Mesenchymal stem cell (in vitro differentiated cells and primary cell): ENCODE measurements around the gene IGSF23.
"Not testable (repeated sequence)": the region's sequence is repeated elsewhere in the genome, so short reads cannot be mapped to it uniquely, and the experiment has no call there.

Experiments
- DNase-seq: peaks from one replicate; pipeline ENCODE4 v3.0.0-alpha.2; 2013
- H2AFZ ChIP-seq: one replicate; pipeline ENCODE4 v1.6.1; 2013; ENCODE audit warnings: low read depth, mild to moderate bottlenecking, control low read depth, inconsistent platforms, low read length, moderate library complexity
- H2AK5ac ChIP-seq: 2 replicates; pipeline ENCODE4 v1.6.1; 2013; ENCODE audit warnings: low read length, moderate library complexity, mild to moderate bottlenecking, inconsistent platforms; ENCODE audit not compliant: severe bottlenecking
- H2BK120ac ChIP-seq: one replicate; pipeline ENCODE4 v1.6.1; 2013; ENCODE audit warnings: low read depth, mild to moderate bottlenecking, inconsistent platforms, low read length, moderate library complexity
- H2BK12ac ChIP-seq, 2 experiments: one replicate each; pipeline ENCODE4 v1.6.1; 2013; ENCODE audit warnings: inconsistent platforms in 2 of 2, low read length in 2 of 2, mild to moderate bottlenecking in 2 of 2, moderate library complexity in 2 of 2, control low read depth in 1 of 2
- H2BK15ac ChIP-seq: one replicate; pipeline ENCODE4 v1.6.1; 2013; ENCODE audit warnings: mild to moderate bottlenecking, low read depth, inconsistent platforms; ENCODE audit not compliant: poor library complexity, severe bottlenecking
- H2BK5ac ChIP-seq: 2 replicates; pipeline ENCODE4 v1.6.1; 2013; ENCODE audit warnings: low read depth, mild to moderate bottlenecking, low read length, control low read depth, inconsistent platforms; ENCODE audit not compliant: poor library complexity, severe bottlenecking
- H3K14ac ChIP-seq, 2 experiments: one replicate each; pipeline ENCODE4 v1.6.1; 2013; ENCODE audit warnings: inconsistent platforms in 2 of 2, low read length in 2 of 2, control low read depth in 1 of 2, mild to moderate bottlenecking in 1 of 2, moderate library complexity in 1 of 2
- H3K18ac ChIP-seq, 2 experiments: one replicate each; pipeline ENCODE4 v1.6.1; 2013; ENCODE audit warnings: inconsistent platforms in 2 of 2, low read length in 2 of 2, control low read depth in 1 of 2, low read depth in 1 of 2, mild to moderate bottlenecking in 1 of 2
- H3K23ac ChIP-seq, 2 experiments: one replicate each; pipeline ENCODE4 v1.6.1; 2013; ENCODE audit warnings: inconsistent platforms in 2 of 2, low read length in 2 of 2, mild to moderate bottlenecking in 2 of 2, moderate library complexity in 2 of 2, control low read depth in 1 of 2
- H3K27ac ChIP-seq: 2 replicates; pipeline ENCODE4 v1.5.1; 2013; ENCODE audit warnings: mild to moderate bottlenecking, moderate library complexity, low read length, control low read depth, inconsistent platforms; ENCODE audit not compliant: poor library complexity, severe bottlenecking
- H3K27me3 ChIP-seq, 2 experiments: 2 replicates each; pipeline versions ENCODE4 v1.6.1 to v1.7.0; 2013; ENCODE audit warnings: low read length in 2 of 2, mild to moderate bottlenecking in 2 of 2, moderate library complexity in 2 of 2, control low read depth in 1 of 2, inconsistent platforms in 1 of 2; ENCODE audit not compliant: control insufficient read depth in 1 of 2, insufficient read depth in 1 of 2
- H3K36me3 ChIP-seq, 2 experiments: 2 replicates each; pipeline versions ENCODE4 v1.6.1 to v1.7.0; 2013; ENCODE audit warnings: low read length in 2 of 2, control low read depth in 1 of 2, inconsistent platforms in 1 of 2, low read depth in 1 of 2, mild to moderate bottlenecking in 1 of 2; ENCODE audit not compliant: insufficient read depth in 2 of 2, control insufficient read depth in 1 of 2
- H3K4ac ChIP-seq, 2 experiments: one replicate each; pipeline ENCODE4 v1.6.1; 2013; ENCODE audit warnings: inconsistent platforms in 2 of 2, low read length in 2 of 2, mild to moderate bottlenecking in 2 of 2, moderate library complexity in 2 of 2, control low read depth in 1 of 2, low read depth in 1 of 2
- H3K4me1 ChIP-seq: 2 replicates; pipeline ENCODE4 v1.6.1; 2013; ENCODE audit warnings: low read depth, low read length, control low read depth; ENCODE audit not compliant: control insufficient read depth, insufficient read depth
- H3K4me2 ChIP-seq: 2 replicates; pipeline ENCODE4 v1.6.1; 2013; ENCODE audit warnings: low read length, mild to moderate bottlenecking, inconsistent platforms; ENCODE audit not compliant: poor library complexity, severe bottlenecking
- H3K4me3 ChIP-seq, 2 experiments: 2 replicates each; pipeline versions ENCODE4 v1.5.1 to v1.7.0; 2013; ENCODE audit warnings: low read length in 2 of 2, mild to moderate bottlenecking in 2 of 2, control low read depth in 1 of 2, low read depth in 1 of 2; ENCODE audit not compliant: insufficient read depth in 1 of 2
- H3K79me1 ChIP-seq: replicated peaks from 2 replicates; pipeline ENCODE4 v1.6.1; 2013; ENCODE audit warnings: mild to moderate bottlenecking, control low read depth, low read length, inconsistent platforms; ENCODE audit not compliant: poor library complexity, severe bottlenecking
- H3K9ac ChIP-seq: 2 replicates; pipeline ENCODE4 v1.7.0; 2013; ENCODE audit warnings: mild to moderate bottlenecking, low read length, moderate library complexity
- H3K9me3 ChIP-seq: 2 replicates; pipeline ENCODE4 v1.7.0; 2013; ENCODE audit warnings: mild to moderate bottlenecking, low read length; ENCODE audit not compliant: control insufficient read depth
- H4K8ac ChIP-seq: one replicate; pipeline ENCODE4 v1.6.1; 2013; ENCODE audit warnings: inconsistent platforms, mild to moderate bottlenecking, low read length, moderate library complexity
- H4K91ac ChIP-seq: one replicate; pipeline ENCODE4 v1.6.1; 2013; ENCODE audit warnings: mild to moderate bottlenecking, low read length, inconsistent platforms
- WGBS: methylation state at CpG from one replicate; pipeline ENCODE4 v1.1.7; 2013; ENCODE audit warnings: mixed read lengths; 5-methylcytosine and 5-hydroxymethylcytosine counted together

IGSF23 gene

DNA sequence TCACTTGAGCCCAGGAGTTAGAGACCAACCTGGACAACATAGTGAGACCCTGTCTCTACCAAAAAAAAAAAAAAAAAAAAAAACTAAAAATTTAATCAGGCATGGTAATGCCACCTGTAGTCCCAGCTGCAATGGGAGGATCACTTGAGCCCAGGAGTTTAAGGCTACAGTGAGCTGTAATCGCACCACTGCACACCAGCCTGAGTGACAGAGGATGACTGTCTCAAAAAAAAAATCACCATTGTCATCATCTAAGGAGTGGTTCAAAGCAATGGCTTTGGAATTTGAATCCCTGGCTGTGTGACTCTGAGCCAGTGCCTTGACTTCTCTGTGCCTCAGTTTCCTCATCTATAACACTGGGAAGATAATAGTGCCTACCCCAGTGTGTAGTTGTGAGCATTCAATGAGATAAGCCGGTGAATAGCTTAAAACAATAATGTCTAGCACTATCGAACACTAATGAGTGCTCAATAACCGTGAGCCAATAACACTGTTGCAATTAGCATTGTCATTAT is 11.5 kb downstream of the IGSF23 start:
- H3K9ac ChIP-seq = no peak overlapping the region
- peaks cover 0 to 12% of the 10 kb centered on the region in 2 experiments for H3K36me3 ChIP-seq
- no peak overlapping the region for H3K27ac ChIP-seq
- no peak overlapping the region for H3K23ac ChIP-seq
- DNase-seq = no peak
- no peak overlapping the region for H3K4me3 ChIP-seq
- H2AFZ ChIP-seq = no peak overlapping the region
- no peak overlapping the region for H2BK5ac ChIP-seq
- no peak overlapping the region for H4K8ac ChIP-seq
- H4K91ac ChIP-seq = no peak overlapping the region
- no peak overlapping the region for H3K14ac ChIP-seq
- H3K9me3 ChIP-seq = no peaks in the 10 kb centered on the region
- H2BK120ac ChIP-seq = no peak overlapping the region
- H3K18ac ChIP-seq = no peak overlapping the region
- H3K4ac ChIP-seq = no peak overlapping the region
- WGBS = 88% methylated on average over 1 of the region's 4 CpGs
- peak overlapping the region; percentile 86 for H2AK5ac ChIP-seq
- H3K27me3 ChIP-seq = no peaks in the 10 kb centered on the region
- H3K79me1 ChIP-seq = no peaks in the 10 kb centered on the region
- no peak overlapping the region for H2BK15ac ChIP-seq
- H2BK12ac ChIP-seq = no peak overlapping the region
- H3K4me2 ChIP-seq = no peak overlapping the region
- peaks cover 29% of the 10 kb centered on the region for H3K4me1 ChIP-seq

- not testable (repeated sequence) for H4K8ac ChIP-seq, H2AFZ ChIP-seq, H3K4ac ChIP-seq, H3K23ac ChIP-seq, H3K18ac ChIP-seq, H3K79me1 ChIP-seq, H2BK12ac ChIP-seq, H2BK15ac ChIP-seq, H3K14ac ChIP-seq, H3K4me2 ChIP-seq, H4K91ac ChIP-seq, H3K27me3 ChIP-seq, H3K9me3 ChIP-seq, H3K4me3 ChIP-seq, H2BK120ac ChIP-seq, DNase-seq, H3K9ac ChIP-seq
- WGBS = 81% methylated on average over 4 of the region's 4 CpGs
- Histone ChIP-seq H3K4me1 (peaks cover 29% of the 10 kb centered on the region), H2BK5ac (peak overlapping the region; percentile 39), H3K36me3 (peaks cover 0 to 15% of the 10 kb centered on the region in 2 experiments), H3K27ac (peak overlapping the region; percentile 88), H2AK5ac (peak overlapping the region; percentile 86)
These were observed 12.3 kb downstream of the IGSF23 start for GRCh38 chr19:44625637-44626036.

DNA sequence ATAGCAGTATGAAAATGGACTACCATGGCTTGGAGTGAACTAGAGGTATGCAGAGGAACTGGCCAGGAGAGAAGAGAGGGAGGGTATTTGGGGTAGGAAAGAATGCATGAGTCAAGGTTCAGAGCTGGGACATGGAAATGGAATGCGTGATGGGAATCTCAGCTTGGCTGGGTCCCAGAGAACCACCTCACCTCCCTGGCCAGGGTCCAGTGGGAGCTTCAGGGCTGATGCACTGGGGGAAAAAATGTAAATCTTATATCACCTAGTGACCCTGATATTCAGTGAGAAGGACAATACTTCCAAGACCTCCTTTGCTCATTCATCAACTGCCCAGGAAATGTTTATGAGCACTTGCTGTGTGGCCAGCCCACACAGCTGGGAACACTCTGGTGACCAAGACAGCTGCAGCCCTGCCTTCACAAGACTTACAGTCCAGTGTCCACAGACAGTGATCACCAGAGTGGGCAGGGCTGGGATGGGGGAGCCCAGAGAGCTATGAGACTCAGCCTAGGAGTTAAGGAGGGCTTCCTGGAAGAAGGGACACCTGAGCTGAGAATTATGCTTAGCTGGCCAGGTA is 12.8 kb downstream of the IGSF23 start:
- no peaks in the 10 kb centered on the region for H3K9me3 ChIP-seq
- peak overlapping the region in 1 of 2 experiments; percentile 31 for H3K14ac ChIP-seq
- H2AFZ ChIP-seq = no peak overlapping the region
- H3K36me3 ChIP-seq = peaks cover 0 to 16% of the 10 kb centered on the region in 2 experiments
- no peak overlapping the region for H3K23ac ChIP-seq
- H2BK120ac ChIP-seq = no peak overlapping the region
- peak; percentile 84 for DNase-seq
- H2AK5ac ChIP-seq = peak overlapping the region; percentile 69
- H2BK12ac ChIP-seq = peak overlapping the region in 1 of 2 experiments; percentile 30
- no peaks in the 10 kb centered on the region for H3K79me1 ChIP-seq
- H4K91ac ChIP-seq = no peak overlapping the region
- no peak overlapping the region for H3K18ac ChIP-seq
- no peaks in the 10 kb centered on the region for H3K27me3 ChIP-seq
- H2BK15ac ChIP-seq = peak overlapping the region; percentile 71
- no peak overlapping the region for H3K4ac ChIP-seq
- H2BK5ac ChIP-seq = no peak overlapping the region
- peak overlapping the region; percentile 93 for H3K27ac ChIP-seq
- H3K4me1 ChIP-seq = peaks cover 25% of the 10 kb centered on the region
- H3K9ac ChIP-seq = no peak overlapping the region
- H3K4me2 ChIP-seq = no peak overlapping the region
- WGBS = 8% methylated on average over 1 of the region's 1 CpG
- H3K4me3 ChIP-seq = no peak overlapping the region
- H4K8ac ChIP-seq = peak overlapping the region; percentile 4

DNA sequence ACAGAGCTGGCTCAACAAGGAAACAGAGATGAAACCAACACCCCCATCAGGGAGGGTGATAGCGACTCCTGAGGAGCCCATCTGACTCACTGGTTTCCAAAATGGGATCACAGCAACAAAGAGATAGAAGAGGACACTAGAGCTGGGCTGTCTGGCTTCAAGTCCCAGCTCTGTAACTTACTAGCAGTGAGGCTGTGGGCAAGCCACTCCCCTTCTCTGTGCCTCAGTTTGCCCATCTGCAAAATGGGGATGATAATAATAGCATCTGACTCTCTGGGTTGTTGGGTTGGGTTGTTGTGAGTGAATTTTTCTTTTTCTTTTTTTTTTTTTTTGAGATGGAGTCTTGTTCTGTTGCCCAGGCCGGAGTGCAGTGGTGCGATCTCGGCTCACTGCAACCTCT is 14.3 kb downstream of the IGSF23 start:
- 93% methylated on average over 3 of the region's 4 CpGs for WGBS
- Histone ChIP-seq H3K9me3 (no peaks in the 10 kb centered on the region), H3K4me3 (no peak overlapping the region), H2BK120ac (no peak overlapping the region), H3K27me3 (no peaks in the 10 kb centered on the region), H3K18ac (no peak overlapping the region), H2AK5ac (peak overlapping the region; percentile 69), H3K79me1 (no peaks in the 10 kb centered on the region), H4K91ac (no peak overlapping the region), H3K23ac (no peak overlapping the region), H2AFZ (no peak overlapping the region), H3K9ac (no peak overlapping the region), H3K27ac (no peak overlapping the region), H2BK12ac (no peak overlapping the region), H2BK15ac (no peak overlapping the region), H3K36me3 (peaks cover 0 to 16% of the 10 kb centered on the region in 2 experiments), H4K8ac (no peak overlapping the region), H3K4me2 (no peak overlapping the region), H3K4me1 (peaks cover 22% of the 10 kb centered on the region), H3K14ac (no peak overlapping the region), H2BK5ac (no peak overlapping the region), H3K4ac (no peak overlapping the region)
- DNase-seq = no peak
